ACC112 (cell line): Measurements from ENCODE around the gene C2orf80.
"Not testable (repeated sequence)": the region's sequence is repeated elsewhere in the genome, so short reads cannot be mapped to it uniquely, and the experiment has no call there.

ENCODE experiments used
- H2AFZ ChIP-seq: fragments of 200-600 bp; sonication (generic); one replicate; pipeline ENCODE4 v1.6.0; 2017; ENCODE audit warnings: antibody characterized with exemption, low read length; ENCODE audit not compliant: unreplicated experiment
- H3K27ac ChIP-seq: fragments of 200-600 bp; sonication (generic); 2 replicates; pipeline ENCODE4 v1.5.1; 2014; ENCODE audit warnings: low read depth, mild to moderate bottlenecking, antibody characterized with exemption, low read length, moderate library complexity
- H3K27me3 ChIP-seq: fragments of 200-600 bp; sonication (generic); 2 replicates; pipeline ENCODE4 v1.6.1; 2014; ENCODE audit warnings: mild to moderate bottlenecking, antibody characterized with exemption, low read length, moderate library complexity, mixed read lengths; ENCODE audit not compliant: insufficient read depth
- H3K36me3 ChIP-seq: fragments of 200-600 bp; sonication (generic); 2 replicates; pipeline ENCODE4 v1.6.1; 2016; ENCODE audit warnings: mild to moderate bottlenecking, antibody characterized with exemption, low read length, moderate library complexity, mixed read lengths; ENCODE audit not compliant: insufficient read depth
- H3K4me1 ChIP-seq: fragments of 200-600 bp; sonication (generic); one replicate; pipeline ENCODE4 v1.6.1; 2016; ENCODE audit warnings: low read length, mixed read lengths; ENCODE audit not compliant: insufficient read depth, unreplicated experiment, control insufficient read depth
- H3K4me3 ChIP-seq: fragments of 200-600 bp; sonication (generic); 2 replicates; pipeline ENCODE4 v1.5.1; 2014; ENCODE audit warnings: mild to moderate bottlenecking, low read depth, low read length
- H3K79me2 ChIP-seq: fragments of 200-600 bp; sonication (generic); one replicate; pipeline ENCODE4 v1.6.0; 2016; ENCODE audit warnings: low read length; ENCODE audit not compliant: control insufficient read depth, unreplicated experiment, insufficient read depth

The C2orf80 gene

DNA sequence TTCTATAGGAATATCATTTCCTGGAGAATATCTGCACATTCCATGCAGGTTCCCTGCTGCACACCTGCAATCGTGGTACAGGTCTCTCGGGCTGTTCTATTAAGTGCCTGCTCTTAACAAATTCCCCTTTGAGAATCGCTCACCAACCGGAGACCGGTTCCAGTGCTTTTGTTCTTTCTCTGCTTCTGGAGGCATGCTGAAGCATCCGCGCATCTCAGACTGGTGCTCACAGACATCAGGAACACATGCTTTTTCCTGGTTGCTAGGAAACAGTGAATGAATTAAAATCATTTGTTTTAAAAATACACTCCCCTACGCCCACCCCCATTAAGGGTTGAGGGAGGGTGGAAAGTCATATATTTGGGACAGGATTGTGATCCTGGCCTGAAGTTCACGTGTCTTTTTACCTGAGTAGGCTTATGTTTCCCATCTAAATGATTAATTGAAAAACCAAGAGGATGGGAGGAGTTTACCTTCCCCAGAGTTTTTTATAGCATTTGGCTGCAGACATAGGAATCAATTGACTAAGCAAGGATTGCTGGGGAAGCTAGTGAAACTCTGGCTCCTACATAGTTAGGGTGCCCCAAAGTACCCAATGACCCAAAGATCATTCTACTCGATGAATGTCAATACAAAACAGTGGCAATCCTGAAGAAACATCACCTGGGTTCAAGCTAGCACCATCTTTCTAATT lies at the start of gene C2orf80:
C2orf80 (minus strand) TSS at position 221 of the 694 bp plus-strand sequence. CDS start 3,044 bp downstream, outside the sequence.
- H3K4me1 ChIP-seq: no peaks in the 10 kb centered on the region
- H3K79me2 ChIP-seq: no peaks in the 10 kb centered on the region
- H3K4me3 ChIP-seq: no peak within 1 kb of the TSS
- no peak within 1 kb of the TSS for H2AFZ ChIP-seq
- peaks cover 15% of the 10 kb centered on the region for H3K27me3 ChIP-seq
- H3K36me3 ChIP-seq: no peaks in the 10 kb centered on the region
- no peak within 1 kb of the TSS for H3K27ac ChIP-seq

GRCh38 chr2:208235860-208236259 lies 46.0 kb upstream of the C2orf80 start:
- Histone ChIP-seq H3K79me2 (no peaks in the 10 kb centered on the region), H2AFZ (no peak overlapping the region), H3K27me3 (no peaks in the 10 kb centered on the region), H3K4me1 (no peaks in the 10 kb centered on the region), H3K27ac (no peak overlapping the region), H3K36me3 (peaks cover 8% of the 10 kb centered on the region), H3K4me3 (no peak overlapping the region)

DNA sequence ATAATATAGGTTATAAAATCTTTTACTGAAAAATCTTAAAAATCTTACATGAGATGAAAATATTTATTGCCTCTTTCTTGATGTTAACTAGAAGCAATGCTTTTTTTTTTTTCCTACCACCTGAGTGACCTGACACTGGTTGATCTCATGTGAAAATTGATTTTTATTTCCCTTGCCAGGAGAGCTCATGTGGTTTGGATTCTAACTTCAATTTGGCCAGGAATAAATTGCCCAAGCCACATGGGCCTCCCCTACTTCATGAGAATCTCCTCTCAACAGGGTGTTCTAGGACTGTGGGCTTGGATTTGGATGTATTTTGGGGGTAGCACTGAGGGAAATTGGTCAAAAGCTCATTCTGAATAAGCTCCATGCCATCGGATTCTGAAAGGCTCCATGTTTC lies 45.0 kb upstream of the C2orf80 start:
- Histone ChIP-seq H3K79me2 (no peaks in the 10 kb centered on the region), H3K27ac (no peak overlapping the region), H3K4me3 (no peak overlapping the region)

GRCh38 chr2:208228476-208228875 lies 38.6 kb upstream of the C2orf80 start:
- no peak overlapping the region for H2AFZ ChIP-seq
- H3K4me3 ChIP-seq: no peak overlapping the region
- H3K79me2 ChIP-seq: no peaks in the 10 kb centered on the region
- H3K27ac ChIP-seq: no peak overlapping the region
- H3K27me3 ChIP-seq: no peaks in the 10 kb centered on the region
- no peaks in the 10 kb centered on the region for H3K36me3 ChIP-seq
- H3K4me1 ChIP-seq: peaks cover 3% of the 10 kb centered on the region

More for the DNA sequence above, 45.0 kb upstream of the C2orf80 start:
- no peaks in the 10 kb centered on the region for H3K4me1 ChIP-seq
- H3K27me3 ChIP-seq: no peaks in the 10 kb centered on the region
- H2AFZ ChIP-seq: no peak overlapping the region
- H3K36me3 ChIP-seq: peaks cover 8% of the 10 kb centered on the region

DNA sequence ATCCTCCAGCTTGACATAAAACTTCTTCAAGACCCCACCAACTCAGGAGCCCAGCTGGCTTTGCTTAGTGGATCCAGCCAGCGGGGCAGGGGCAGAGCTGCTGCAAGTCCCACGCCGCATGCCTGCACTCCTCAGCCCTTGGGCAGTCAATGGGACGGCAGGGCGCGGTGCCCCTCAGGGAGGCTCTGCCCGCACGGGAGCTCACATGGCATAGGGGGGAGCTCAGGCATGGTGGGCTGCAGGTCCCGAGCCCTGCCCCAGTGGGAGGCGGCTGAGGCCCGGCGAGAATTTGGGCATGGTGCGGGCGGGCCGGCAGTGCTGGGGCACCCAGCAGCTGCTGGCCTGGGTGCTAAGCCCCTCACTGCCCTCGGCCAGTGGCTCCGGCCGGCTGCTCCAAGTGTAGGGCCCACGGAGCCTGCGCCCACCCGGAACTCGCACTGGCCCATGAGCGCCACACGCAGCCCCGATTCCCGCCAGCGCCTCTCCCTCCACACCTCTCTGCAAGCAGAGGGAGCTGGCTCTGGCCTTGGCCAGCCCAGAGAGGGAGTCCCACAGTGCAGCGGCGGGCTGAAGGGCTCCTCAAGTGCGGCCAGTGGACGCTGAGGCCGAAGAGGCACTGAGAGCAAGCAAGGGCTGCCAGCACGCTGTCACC lies 37.9 kb upstream of the C2orf80 start:
- peaks cover 3% of the 10 kb centered on the region for H3K4me1 ChIP-seq
- H3K36me3 ChIP-seq: no peaks in the 10 kb centered on the region
- no peaks in the 10 kb centered on the region for H3K27me3 ChIP-seq
- H3K27ac ChIP-seq: no peak overlapping the region
- no peak overlapping the region for H3K4me3 ChIP-seq
- no peak overlapping the region for H2AFZ ChIP-seq
- no peaks in the 10 kb centered on the region for H3K79me2 ChIP-seq

DNA sequence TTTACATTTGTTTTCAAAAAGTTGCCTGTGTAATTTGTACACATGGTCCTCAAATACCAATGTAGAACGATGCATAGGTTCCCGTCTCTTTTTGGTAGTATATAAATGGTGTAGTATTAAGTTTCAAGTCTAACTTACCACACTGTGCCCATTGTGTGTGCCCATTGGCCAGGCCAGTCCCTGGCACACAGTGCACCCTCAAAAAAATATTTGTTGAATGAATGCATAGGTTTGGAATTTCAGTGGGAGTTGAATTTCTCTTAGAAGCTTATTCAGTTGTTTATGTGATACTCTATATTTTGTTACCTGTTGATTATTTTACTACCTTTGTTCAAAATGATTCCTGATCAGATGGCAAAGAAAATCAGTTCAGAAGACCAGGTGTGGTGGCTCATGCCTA lies 35.0 kb upstream of the C2orf80 start:
- Histone ChIP-seq H3K27ac (no peak overlapping the region), H3K4me3 (no peak overlapping the region), H3K36me3 (no peaks in the 10 kb centered on the region), H3K79me2 (no peaks in the 10 kb centered on the region), H3K4me1 (peaks cover 3% of the 10 kb centered on the region), H3K27me3 (no peaks in the 10 kb centered on the region), H2AFZ (no peak overlapping the region)

DNA sequence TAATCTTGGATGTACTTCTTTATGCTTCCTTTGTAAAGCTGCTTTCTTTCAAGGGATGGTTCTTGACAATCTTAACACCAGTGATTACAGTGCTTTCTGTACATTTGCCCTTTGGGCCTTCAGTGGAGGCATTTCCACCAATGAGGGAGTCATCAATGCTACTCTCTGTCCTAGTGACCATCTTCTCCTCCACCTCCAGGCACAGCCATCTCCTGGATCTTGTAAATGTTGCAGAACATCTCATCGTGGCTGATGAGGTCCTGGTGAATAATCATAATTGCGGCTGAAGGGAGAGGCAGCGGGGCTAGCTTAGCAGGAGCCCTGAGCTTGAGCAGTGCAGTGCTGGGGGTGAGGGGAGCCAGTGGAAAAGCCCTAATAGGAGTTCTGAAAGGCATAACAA lies 32.5 kb upstream of the C2orf80 start:
- Histone ChIP-seq H3K27ac (no peak overlapping the region), H3K36me3 (no peaks in the 10 kb centered on the region), H3K4me3 (no peak overlapping the region), H3K27me3 (no peaks in the 10 kb centered on the region), H3K79me2 (no peaks in the 10 kb centered on the region), H3K4me1 (peaks cover 3% of the 10 kb centered on the region), H2AFZ (no peak overlapping the region)

DNA sequence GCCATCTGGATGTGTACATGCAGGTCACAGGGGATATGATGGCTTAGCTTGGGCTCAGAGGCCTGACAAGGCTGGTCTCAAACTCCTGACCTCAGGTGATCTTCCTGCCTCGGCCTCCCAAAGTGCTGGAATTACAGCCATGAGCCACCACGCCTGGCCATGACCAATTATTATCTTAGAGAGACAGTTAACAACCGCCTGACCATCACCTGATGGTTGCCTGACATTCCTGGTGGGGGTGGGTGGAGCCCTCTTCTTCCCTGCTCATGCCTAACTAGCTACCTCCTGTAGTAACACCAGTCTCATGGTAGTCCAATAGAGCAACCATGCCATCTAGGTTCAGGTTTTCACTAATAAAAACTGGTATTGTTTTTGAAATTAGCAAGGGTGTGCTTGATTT lies 32.0 kb upstream of the C2orf80 start:
- H3K79me2 ChIP-seq, H3K36me3 ChIP-seq, H2AFZ ChIP-seq, H3K27ac ChIP-seq, H3K4me1 ChIP-seq, H3K4me3 ChIP-seq, H3K27me3 ChIP-seq: not testable (repeated sequence)

DNA sequence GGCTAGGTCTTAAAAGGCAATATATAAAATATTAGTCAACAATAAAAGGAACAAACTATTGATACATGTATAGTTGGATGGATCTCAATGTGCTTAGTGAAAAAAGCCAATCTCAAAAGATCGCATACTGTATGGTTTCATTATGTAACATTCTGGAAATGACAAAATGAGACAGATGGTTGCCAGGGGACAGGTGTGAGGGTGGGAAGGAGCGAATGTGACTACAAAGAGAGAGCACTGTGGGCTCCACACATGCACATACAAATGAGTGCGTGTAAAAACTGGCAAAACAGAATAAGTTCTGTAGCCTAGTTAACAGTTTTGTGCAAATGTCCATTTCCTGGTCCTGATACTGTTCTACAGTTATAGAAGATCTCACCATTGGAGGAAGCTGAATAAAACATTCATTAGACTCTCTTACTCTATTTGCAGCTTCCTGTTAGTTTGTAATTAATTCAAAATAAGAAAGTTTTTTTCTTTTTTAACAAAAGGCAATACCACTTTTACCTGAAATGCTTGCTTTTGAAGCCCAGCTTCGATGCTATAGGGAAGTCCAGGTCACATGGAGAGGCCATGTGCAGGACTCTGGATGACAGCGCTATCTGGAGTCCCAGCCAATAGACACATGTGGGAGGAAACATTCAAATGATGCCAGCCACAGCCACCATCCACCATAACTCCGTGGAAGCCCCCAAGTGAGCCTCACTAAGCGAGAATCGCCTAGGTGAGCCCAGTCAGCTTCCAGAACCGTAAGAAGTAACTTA lies 21.0 kb upstream of the C2orf80 start:
- H3K4me1 ChIP-seq: no peaks in the 10 kb centered on the region
- H3K27ac ChIP-seq: no peak overlapping the region
- no peaks in the 10 kb centered on the region for H3K79me2 ChIP-seq
- no peaks in the 10 kb centered on the region for H3K27me3 ChIP-seq
- H3K4me3 ChIP-seq: no peak overlapping the region
- H2AFZ ChIP-seq: no peak overlapping the region
- no peaks in the 10 kb centered on the region for H3K36me3 ChIP-seq

DNA sequence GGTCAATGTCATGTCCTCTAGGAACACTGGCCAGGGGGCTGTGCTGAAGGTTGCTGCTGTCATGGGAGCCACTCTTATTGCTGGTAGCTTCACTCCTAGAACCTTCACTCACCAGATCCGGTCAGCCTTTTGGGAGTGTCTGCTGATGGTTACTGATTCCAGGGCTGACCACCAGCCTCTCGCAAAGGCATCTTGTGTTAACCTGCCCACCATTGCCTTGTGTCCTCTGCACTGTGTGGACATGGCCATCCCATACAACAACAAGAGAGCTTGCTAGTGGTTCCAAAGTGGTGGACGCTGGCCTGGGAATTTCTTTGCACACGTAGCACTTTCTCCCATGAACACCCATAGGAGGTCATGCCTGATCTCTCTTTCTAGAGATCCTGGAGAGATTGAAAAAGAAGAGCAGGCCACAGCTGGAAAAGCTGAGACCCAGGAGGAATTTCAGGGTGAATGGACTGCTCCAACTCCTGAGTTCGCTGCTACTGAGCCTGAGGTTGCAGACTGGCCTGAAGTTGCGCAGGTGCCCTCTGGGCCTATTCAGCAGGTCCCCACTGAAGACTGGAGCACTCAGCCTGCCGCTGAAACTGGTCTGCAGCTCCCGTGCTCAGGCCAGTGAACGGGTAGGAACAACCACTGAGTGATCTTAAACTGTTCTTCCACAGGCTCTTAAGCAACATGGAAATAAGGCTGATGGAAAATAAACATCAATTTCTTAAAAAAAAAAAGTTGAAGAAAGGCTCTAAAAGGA lies 18.7 kb upstream of the C2orf80 start:
- no peak overlapping the region for H3K27ac ChIP-seq
- no peak overlapping the region for H2AFZ ChIP-seq
- no peak overlapping the region for H3K4me3 ChIP-seq
- no peaks in the 10 kb centered on the region for H3K27me3 ChIP-seq
- no peaks in the 10 kb centered on the region for H3K4me1 ChIP-seq
- H3K79me2 ChIP-seq: no peaks in the 10 kb centered on the region
- no peaks in the 10 kb centered on the region for H3K36me3 ChIP-seq
